HepG2 (cell line): ENCODE results near the gene CNTD1. TPM values are rescaled to one million over a fixed set of nuclear protein-coding genes. Genes with fewer than 3 reads are reported as not detected.

ENCODE experiments used
- AHDC1 ChIP-seq: sonication (generic); formaldehyde crosslinking; IDR thresholded peaks from 2 replicates; pipeline ENCODE4 v1.5.1; 2020; ENCODE audit warnings: mild to moderate bottlenecking, missing genetic modification reagents, borderline replicate concordance
- ELK4 ChIP-seq: sonication (generic); formaldehyde crosslinking; IDR thresholded peaks from 2 replicates; pipeline ENCODE4 v1.9.0; 2021; ENCODE audit warnings: missing genetic modification reagents, borderline replicate concordance
- ETV5 ChIP-seq: IDR thresholded peaks from 2 replicates; pipeline ENCODE4 v1.6.1; 2018; ENCODE audit warnings: missing biosample characterization, missing genetic modification reagents, inconsistent platforms, borderline replicate concordance
- FOXJ3 ChIP-seq: sonication (generic); formaldehyde crosslinking; IDR thresholded peaks from 2 replicates; pipeline ENCODE4 v1.4.0; 2020; ENCODE audit warnings: missing genetic modification reagents, mild to moderate bottlenecking, borderline replicate concordance
- HDAC1 ChIP-seq: sonication (generic); formaldehyde crosslinking; IDR thresholded peaks from 2 replicates; pipeline ENCODE4 v1.5.1; 2020; ENCODE audit warnings: mild to moderate bottlenecking, missing genetic modification reagents
- HDAC2 ChIP-seq: sonication (generic); formaldehyde crosslinking; IDR thresholded peaks from 2 replicates; pipeline ENCODE4 v1.4.0; 2020; ENCODE audit warnings: missing genetic modification reagents
- HNF1B ChIP-seq: sonication (generic); formaldehyde crosslinking; IDR thresholded peaks from 2 replicates; pipeline ENCODE4 v1.5.1; 2020; ENCODE audit warnings: mild to moderate bottlenecking, moderate library complexity, missing genetic modification reagents
- NCOR1 ChIP-seq: fragments of 200-600 bp; sonication (generic); IDR thresholded peaks from 2 replicates; pipeline ENCODE4 v1.7.0; 2017; ENCODE audit warnings: antibody characterized with exemption, low read length, borderline replicate concordance
- POLR2AphosphoS2 ChIP-seq: IDR thresholded peaks from 2 replicates; pipeline ENCODE4 v1.6.1; 2011; ENCODE audit warnings: low read depth, low read length, improper control_type of control experiment
- SAP130 ChIP-seq: IDR thresholded peaks from 2 replicates; pipeline ENCODE4 v1.6.1; 2016; ENCODE audit warnings: low read depth
- ZBTB14 ChIP-seq: sonication (generic); formaldehyde crosslinking; IDR thresholded peaks from 2 replicates; pipeline ENCODE4 v1.4.0; 2020; ENCODE audit warnings: missing genetic modification reagents
- ZFP91 ChIP-seq: sonication (generic); formaldehyde crosslinking; IDR thresholded peaks from 2 replicates; pipeline ENCODE4 v1.9.0; 2022; ENCODE audit warnings: missing genetic modification reagents, mild to moderate bottlenecking, borderline replicate concordance
- ZNF484 ChIP-seq: sonication (generic); formaldehyde crosslinking; IDR thresholded peaks from 2 replicates; pipeline ENCODE4 v1.5.1; 2020; ENCODE audit warnings: mild to moderate bottlenecking, low read depth, missing genetic modification reagents, borderline replicate concordance
- ZNF883 ChIP-seq: sonication (generic); formaldehyde crosslinking; IDR thresholded peaks from 2 replicates; pipeline ENCODE4 v1.5.1; 2020; ENCODE audit warnings: mild to moderate bottlenecking, missing genetic modification reagents; ENCODE audit errors: not compliant biosample characterization
- ZSCAN22 ChIP-seq: sonication (generic); formaldehyde crosslinking; IDR thresholded peaks from 2 replicates; pipeline ENCODE4 v1.4.0; 2020; ENCODE audit warnings: mild to moderate bottlenecking, missing genetic modification reagents
- polyA plus RNA-seq, 8 experiments: library from polyadenylated mRNA; depleted of rRNA in 3 of 8; stranded (reverse) in 7 of 8; unstranded in 1 of 8; fragments of >200 nt; fragmentation: Illumina TruSeq in 4 of 8; extraction: Trizol in 4 of 8; gene quantifications; 2 replicates each; pipeline versions ENCODE4 v1.2.1 to v1.2.3, GENCODE V29; 2011 to 2016; ENCODE audit warnings: low read depth in 4 of 8, missing spikeins in 1 of 8, mixed read lengths in 1 of 8; ENCODE audit not compliant: insufficient read depth in 1 of 8
- total RNA-seq, 5 experiments: library from RNA; depleted of rRNA; stranded (reverse); fragments of >200 nt; fragmentation: Illumina TruSeq; extraction: Trizol; gene quantifications; 2 replicates each; pipeline ENCODE4 v1.2.3, GENCODE V29; 2016; ENCODE audit warnings: low read depth in 1 of 5

Gene CNTD1
- total and polyA plus RNA-seq, 2 of the 13 experiments (the other 11 are each of a cell fraction or from before 2014, with no cell fraction given), result 0.11 to 0.15 TPM

GRCh38 chr17:42853968-42854790 lies 55.5 kb downstream of the CNTD1 start (continued):
- TF ChIP-seq ZFP91 (CRISPR knock-in tag) (peak; percentile 23; the same call in 1 of the 2 replicates), HDAC2 (CRISPR knock-in tag) (peak; percentile 61; the same call in 1 of the 2 replicates), HNF1B (CRISPR knock-in tag) (peak; percentile 63; the same call in 1 of the 2 replicates), ZBTB14 (CRISPR knock-in tag) (no peak), ELK4 (CRISPR knock-in tag) (no peak), ZNF883 (CRISPR knock-in tag) (peak; percentile 56), FOXJ3 (CRISPR knock-in tag) (no peak), ETV5 (CRISPR knock-in tag) (peak; percentile 84), ZSCAN22 (CRISPR knock-in tag) (no peak), POLR2AphosphoS2 (no peak), HDAC1 (CRISPR knock-in tag) (peak; percentile 96), ZNF484 (CRISPR knock-in tag) (no peak), NCOR1 (peak; percentile 73; the same call in 1 of the 2 replicates), SAP130 (CRISPR knock-in tag) (peak; percentile 64), AHDC1 (CRISPR knock-in tag) (peak; percentile 85)
